Endothelial cell of umbilical vein (primary cell): ENCODE data around the gene AP2A2. TPM values are rescaled to one million over a fixed set of nuclear protein-coding genes. Genes with fewer than 3 reads are reported as not detected.

ENCODE experiments used
- BruUV-seq: library from RNA; stranded (reverse); fragments of 400-500 nt; replicated peaks from 2 replicates; lab custom pipeline; 2021; lab: Mats Ljungman, UMichigan
- CTCF ChIA-PET: fragments of 300-600, 350-600 bp; sonication (Branson Sonifier 250); formaldehyde crosslinking; loops from one replicate; lab custom pipeline; 2021; ENCODE audit warnings: antibody characterized with exemption, inconsistent platforms; lab: Charles Lee
- POLR2A ChIA-PET: fragments of 300-600, 350-600 bp; sonication (Branson Sonifier 250); formaldehyde crosslinking; loops from one replicate; lab custom pipeline; 2021; ENCODE audit warnings: antibody characterized with exemption, inconsistent platforms; lab: Charles Lee
- DNase-seq: peaks from one replicate; pipeline ENCODE4 v3.0.0-alpha.2; 2011; ENCODE audit warnings: low read depth, low spot score
- FAIRE-seq: peaks from 2 replicates; lab custom pipeline; 2011; peaks lifted over from hg19 to GRCh38; lab: Jason Lieb, UNC
- H2AFZ ChIP-seq: 2 replicates; pipeline ENCODE4 v1.6.0; 2012; ENCODE audit warnings: low read depth, low read length, control low read depth, inconsistent platforms
- H3K27ac ChIP-seq: 2 replicates; pipeline ENCODE4 v1.5.1; 2011; ENCODE audit warnings: low read depth, mild to moderate bottlenecking, control low read depth, low read length, moderate library complexity; ENCODE audit not compliant: insufficient read depth
- H3K27me3 ChIP-seq, 2 experiments: 2 replicates each; pipeline versions ENCODE4 v1.6.0 to v1.6.1; 2011; ENCODE audit warnings: low read length in 2 of 2, mixed read lengths in 1 of 2; ENCODE audit not compliant: control insufficient read depth in 2 of 2, insufficient read depth in 2 of 2
- H3K36me3 ChIP-seq, 2 experiments: 2 replicates in 1 of 2; 3 replicates in 1 of 2; pipeline ENCODE4 v1.5.1; 2011; ENCODE audit warnings: low read length in 2 of 2, mild to moderate bottlenecking in 1 of 2, moderate library complexity in 1 of 2; ENCODE audit not compliant: control insufficient read depth in 2 of 2, insufficient read depth in 2 of 2; ENCODE audit errors: extremely low read depth in 1 of 2
- H3K4me1 ChIP-seq: 3 replicates; pipeline ENCODE4 v1.5.1; 2011; ENCODE audit warnings: mild to moderate bottlenecking, low read length; ENCODE audit not compliant: control insufficient read depth, insufficient read depth; ENCODE audit errors: extremely low read depth
- H3K4me2 ChIP-seq: 2 replicates; pipeline ENCODE4 v1.6.1; 2011; ENCODE audit warnings: low read length, control low read depth, mixed read lengths; ENCODE audit not compliant: insufficient read depth
- H3K4me3 ChIP-seq, 3 experiments: fragments of 200-600 bp in 1 of 3; sonication (generic), shearing (Covaris generic) in 1 of 3; replicated peaks in 1 of 3; 2 replicates each; pipeline ENCODE4 v1.5.1; 2011 to 2016; ENCODE audit warnings: control low read depth in 3 of 3, low read length in 3 of 3, mild to moderate bottlenecking in 2 of 3, inconsistent platforms in 1 of 3, low read depth in 1 of 3, moderate library complexity in 1 of 3; ENCODE audit not compliant: insufficient read depth in 1 of 3
- H3K79me2 ChIP-seq: 2 replicates; pipeline ENCODE4 v1.6.0; 2012; ENCODE audit warnings: low read length, inconsistent platforms; ENCODE audit not compliant: control insufficient read depth, insufficient read depth
- H3K9ac ChIP-seq: replicated peaks from 2 replicates; pipeline ENCODE3; 2011; ENCODE audit warnings: low read length, control low read depth; ENCODE audit not compliant: insufficient read depth; ENCODE audit errors: extremely low read depth
- H3K9me1 ChIP-seq: replicated peaks from 3 replicates; pipeline ENCODE4 v1.6.0; 2011; ENCODE audit warnings: mild to moderate bottlenecking, low read length; ENCODE audit not compliant: control insufficient read depth, insufficient read depth; ENCODE audit errors: extremely low read depth
- H3K9me3 ChIP-seq: replicated peaks from 2 replicates; pipeline ENCODE4 v1.5.1; 2012; ENCODE audit warnings: low read length, inconsistent platforms; ENCODE audit not compliant: control insufficient read depth, insufficient read depth
- H4K20me1 ChIP-seq: replicated peaks from 2 replicates; pipeline ENCODE3; 2011; ENCODE audit warnings: mild to moderate bottlenecking, low read length; ENCODE audit not compliant: control insufficient read depth, insufficient read depth; ENCODE audit errors: extremely low read depth
- EZH2 ChIP-seq: IDR thresholded peaks from 2 replicates; pipeline ENCODE4 v1.6.1; 2012; ENCODE audit warnings: borderline replicate concordance, low read depth, mild to moderate bottlenecking, moderate library complexity, low read length, inconsistent platforms; ENCODE audit not compliant: severe bottlenecking
- FOS ChIP-seq: IDR thresholded peaks from 2 replicates; pipeline ENCODE4 v1.6.1; 2011; ENCODE audit warnings: mild to moderate bottlenecking, low read length, moderate library complexity, borderline replicate concordance; ENCODE audit not compliant: insufficient read depth
- GATA2 ChIP-seq: IDR thresholded peaks from 2 replicates; pipeline ENCODE4 v1.7.0; 2011; ENCODE audit warnings: low read depth, mild to moderate bottlenecking, moderate library complexity, mixed read lengths, low read length; ENCODE audit not compliant: insufficient read length, insufficient read depth
- JUN ChIP-seq: IDR thresholded peaks from 2 replicates; pipeline ENCODE4 v1.6.1; 2011; ENCODE audit warnings: borderline replicate concordance, low read depth; ENCODE audit not compliant: insufficient read length, insufficient read depth
- MYC ChIP-seq: IDR thresholded peaks from one replicate; pipeline ENCODE4 v1.6.1; 2011; ENCODE audit warnings: mild to moderate bottlenecking, low read depth, low read length
- POLR2A ChIP-seq: IDR thresholded peaks from 2 replicates; pipeline ENCODE4 v1.6.1; 2012; ENCODE audit warnings: low read depth, mild to moderate bottlenecking, control low read depth, low read length
- POLR2AphosphoS5 ChIP-seq: IDR thresholded peaks from 2 replicates; pipeline ENCODE4 v1.6.1; 2012; ENCODE audit warnings: low read depth, mild to moderate bottlenecking, control low read depth, low read length, moderate library complexity; ENCODE audit not compliant: insufficient read depth
- dilution Hi-C: fragments of 300-500 bp; cut with MboI; formaldehyde crosslinking; loops from one replicate; pipeline ENCODE4 v1.15.0; 2019; ENCODE audit warnings: low sequenced_read_pairs; ENCODE audit not compliant: extremely low pct_ligation_motif_present
- intact Hi-C: fragments of 100-400 bp; cut with micrococcal nuclease; formaldehyde crosslinking; loops from one replicate; pipeline ENCODE4 v1.10.0; 2022
- polyA plus RNA-seq, 4 experiments: library from polyadenylated mRNA; depleted of rRNA in 3 of 4; stranded (reverse) in 3 of 4; unstranded in 1 of 4; fragments of >200 nt; gene quantifications; 2 replicates each; pipeline versions ENCODE4 v1.2.1 to v1.2.3, GENCODE V29; 2011 to 2012; ENCODE audit warnings: missing spikeins in 1 of 4
- total RNA-seq: library from RNA; stranded (reverse); gene quantifications from 2 replicates; pipeline ENCODE4 v1.2.3, GENCODE V29; 2021
- TF ChIP-seq, protein P1 (sequence below): IDR thresholded peaks from 2 replicates; pipeline ENCODE4 v1.6.1; 2011; ENCODE audit not compliant: insufficient read depth, insufficient read length

Gene AP2A2
- total and polyA plus RNA-seq, 2 donors (not counting 3 experiments of a cell fraction or from before 2014, with no cell fraction given), result 89.5 to 92.6 TPM

DNA sequence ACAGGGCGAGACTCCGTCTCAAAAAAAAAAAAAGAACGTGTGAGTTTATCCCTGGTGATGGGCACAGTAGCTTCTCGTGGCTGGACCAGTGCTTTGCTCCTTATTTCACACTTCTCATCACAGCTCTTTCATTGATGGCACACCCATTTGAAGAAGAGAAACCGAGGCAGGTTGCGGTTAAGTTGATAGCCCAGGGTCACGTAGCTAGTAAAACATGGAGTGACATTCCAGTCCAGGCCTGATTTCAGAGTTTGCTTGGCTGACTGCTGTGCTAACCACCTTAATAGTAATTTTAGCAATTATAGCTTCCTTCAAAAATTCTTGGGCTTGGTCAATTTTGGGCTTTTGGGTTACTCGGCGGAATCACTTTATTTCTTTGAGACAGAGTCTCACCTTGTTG lies 25.8 kb downstream of the AP2A2 start:
- H3K36me3 ChIP-seq, result peaks cover 2 to 6% of the 10 kb centered on the region in 2 experiments
- H4K20me1 ChIP-seq, result peaks cover 2% of the 10 kb centered on the region
- H3K4me3 ChIP-seq, result no peak overlapping the region
- no peaks in the 10 kb centered on the region for H3K9me3 ChIP-seq
- CTCF ChIA-PET, result interaction anchor here (1.5 kb wide), 1 partner anchor 11 kb away, joined by 5 read pairs; no protein-coding TSS in a partner anchor
- BruUV-seq, result no TSS peak
- no peak overlapping the region for H3K27ac ChIP-seq
- no peak overlapping the region for H3K9ac ChIP-seq
- H3K27me3 ChIP-seq, result no peaks in the 10 kb centered on the region
- POLR2A ChIA-PET, result no interaction called here
- no peaks in the 10 kb centered on the region for H3K4me1 ChIP-seq
- no peak for DNase-seq
- FAIRE-seq, result no peak
- H3K79me2 ChIP-seq, result peaks cover 37% of the 10 kb centered on the region
- H3K4me2 ChIP-seq, result no peak overlapping the region
- intact Hi-C loops (no loop called here), dilution Hi-C loops (no loop called here)
- H3K9me1 ChIP-seq, result no peaks in the 10 kb centered on the region
- TF ChIP-seq JUN (no peak), EZH2 (no peak), MYC (no peak), FOS (no peak), GATA2 (no peak), POLR2AphosphoS5 (no peak), POLR2A (no peak)
- TF ChIP-seq, protein P1, sequence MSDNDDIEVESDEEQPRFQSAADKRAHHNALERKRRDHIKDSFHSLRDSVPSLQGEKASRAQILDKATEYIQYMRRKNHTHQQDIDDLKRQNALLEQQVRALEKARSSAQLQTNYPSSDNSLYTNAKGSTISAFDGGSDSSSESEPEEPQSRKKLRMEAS, result no peak
- no peak overlapping the region for H2AFZ ChIP-seq
